NCI-H2196 (cell line): ENCODE results near the gene CLDN22.
"Not testable (repeated sequence)": the region's sequence is repeated elsewhere in the genome, so short reads cannot be mapped to it uniquely, and the experiment has no call there.

Source experiments
- DNase-seq: peaks from one replicate; lab custom pipeline; 2025; ENCODE audit not compliant: unreplicated experiment; lab: John Stamatoyannopoulos, UW

CLDN22 gene

DNA sequence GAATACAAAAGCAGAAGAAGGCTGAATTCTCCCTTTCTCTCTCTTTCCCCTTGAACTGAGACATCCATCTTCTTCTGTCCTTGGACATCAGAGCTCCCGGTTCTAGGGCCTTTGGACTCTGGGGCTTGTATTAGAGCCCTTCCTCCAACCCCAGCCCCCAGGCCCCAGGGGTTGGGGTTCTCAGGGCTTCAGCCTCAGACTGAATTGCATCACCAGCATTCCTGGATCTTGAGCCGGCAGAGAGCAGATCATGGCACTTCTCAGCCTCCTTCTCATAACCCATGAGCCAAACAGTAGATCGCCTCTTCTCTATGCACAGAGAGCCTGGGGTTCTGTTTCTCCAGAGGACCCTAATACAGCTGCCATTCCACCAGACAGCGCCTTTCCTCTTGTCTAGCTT, 27.5 kb upstream of the CLDN22 start:
- no peak for DNase-seq

- DNase-seq: no peak
These were observed 27.1 kb upstream of the CLDN22 start for GRCh38 chr4:183347146-183347545.

GRCh38 chr4:183345261-183345660, 25.2 kb upstream of the CLDN22 start:
- DNase-seq: no peak

DNA sequence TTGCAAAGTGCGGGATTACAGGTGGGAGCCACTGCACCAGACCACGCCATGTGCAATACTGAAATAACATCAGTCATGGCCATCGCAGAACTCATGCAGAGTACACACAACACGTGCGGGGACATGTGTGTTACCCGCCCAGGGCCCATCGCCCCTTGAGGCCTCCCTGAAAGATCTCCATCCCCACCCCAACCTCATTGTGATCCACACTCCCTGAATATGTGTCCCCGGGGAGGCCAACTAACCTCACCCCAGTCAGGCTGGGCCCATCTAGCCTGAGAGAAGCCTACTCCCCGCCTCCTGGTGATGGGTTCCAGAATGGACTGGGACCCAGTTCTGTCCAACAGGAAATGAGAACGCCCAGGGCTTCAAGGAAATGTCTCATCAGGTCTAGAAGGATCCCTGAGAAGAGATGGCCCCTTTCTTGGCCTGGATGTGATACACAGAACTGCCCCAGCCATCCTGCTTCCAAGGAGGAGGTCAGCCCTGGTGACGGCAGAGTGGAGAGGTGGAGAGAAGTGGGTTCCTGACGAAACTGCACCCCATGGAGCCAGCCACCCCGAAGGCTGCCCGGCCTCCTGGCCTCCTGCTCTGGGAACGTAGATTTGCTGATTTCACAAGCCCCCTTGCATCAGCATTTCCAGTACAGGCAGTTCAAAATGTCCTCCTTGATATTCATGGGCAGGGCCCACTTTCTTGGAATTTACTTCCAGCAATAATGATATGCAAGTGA, 24.6 kb upstream of the CLDN22 start:
- DNase-seq: no peak

DNA sequence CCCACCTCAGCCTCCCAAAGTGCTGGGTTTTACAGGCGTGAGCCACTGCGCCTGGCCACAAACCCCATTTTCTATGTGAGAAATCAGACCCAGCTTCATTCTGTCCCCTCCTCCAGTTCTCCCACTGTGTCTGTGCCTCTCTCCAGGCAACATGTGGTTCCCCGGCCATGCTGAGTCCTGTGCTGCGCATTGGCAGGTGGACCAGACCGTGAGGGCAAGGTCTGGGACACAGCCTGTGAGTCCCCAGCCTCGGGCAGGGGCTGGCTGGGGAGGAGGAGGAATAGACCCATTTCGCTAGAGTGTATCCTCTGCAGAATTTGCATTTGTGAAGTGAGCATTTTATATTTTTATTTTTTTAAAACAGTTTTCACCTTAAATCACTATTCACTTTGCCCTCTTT, 23.7 kb upstream of the CLDN22 start:
- no peak for DNase-seq

GRCh38 chr4:183342541-183343533, 22.8 kb upstream of the CLDN22 start:
- no peak for DNase-seq

GRCh38 chr4:183337833-183338232, 17.8 kb upstream of the CLDN22 start:
- no peak for DNase-seq

DNA sequence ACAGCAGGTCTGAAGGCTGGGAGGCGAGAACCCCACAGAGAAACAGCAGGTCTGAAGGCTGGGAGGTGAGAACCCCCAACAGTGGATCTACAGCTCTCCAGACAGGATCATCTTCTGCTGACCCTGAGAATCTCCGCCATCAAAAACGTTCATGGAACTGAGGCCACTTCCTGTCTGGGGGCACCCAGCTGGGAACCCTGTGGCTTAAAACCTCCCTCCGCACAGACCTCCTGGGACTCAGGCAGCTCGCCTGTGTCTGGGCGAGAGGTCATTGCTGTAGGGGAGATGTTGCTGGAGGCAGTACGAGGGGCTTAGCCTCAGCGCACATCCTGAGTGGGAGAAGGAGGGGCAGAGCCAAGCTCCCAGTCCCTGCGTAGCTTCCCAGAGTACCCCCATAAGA, 17.3 kb upstream of the CLDN22 start:
- no peak for DNase-seq

DNA sequence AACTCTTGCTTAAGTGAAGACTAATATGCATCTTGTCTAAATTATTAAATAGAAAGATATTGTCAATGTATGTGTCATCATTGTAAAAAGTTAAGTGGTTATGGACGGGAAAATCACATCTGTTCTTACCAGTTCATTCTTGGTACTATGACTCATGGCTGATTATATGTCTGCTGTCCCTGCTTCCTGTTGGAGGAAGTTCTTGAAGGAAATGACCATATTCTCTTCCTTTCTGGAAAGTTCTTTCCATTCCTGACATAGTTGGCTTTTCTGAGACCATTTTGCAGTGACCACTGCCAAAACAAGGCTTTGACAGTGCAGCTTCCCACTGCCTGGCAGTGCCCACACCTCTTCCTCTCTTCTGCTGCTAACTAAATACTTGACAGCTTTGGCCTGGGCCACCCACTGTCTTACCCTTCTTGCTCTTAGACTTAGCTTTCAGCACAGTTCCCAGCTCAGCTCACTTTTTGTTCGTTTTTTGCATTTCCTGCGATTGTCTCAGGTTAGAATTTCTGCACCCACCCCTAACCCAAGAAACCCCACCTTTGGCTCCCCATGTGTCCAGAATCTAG, 15.4 kb upstream of the CLDN22 start:
- no peak for DNase-seq

DNA sequence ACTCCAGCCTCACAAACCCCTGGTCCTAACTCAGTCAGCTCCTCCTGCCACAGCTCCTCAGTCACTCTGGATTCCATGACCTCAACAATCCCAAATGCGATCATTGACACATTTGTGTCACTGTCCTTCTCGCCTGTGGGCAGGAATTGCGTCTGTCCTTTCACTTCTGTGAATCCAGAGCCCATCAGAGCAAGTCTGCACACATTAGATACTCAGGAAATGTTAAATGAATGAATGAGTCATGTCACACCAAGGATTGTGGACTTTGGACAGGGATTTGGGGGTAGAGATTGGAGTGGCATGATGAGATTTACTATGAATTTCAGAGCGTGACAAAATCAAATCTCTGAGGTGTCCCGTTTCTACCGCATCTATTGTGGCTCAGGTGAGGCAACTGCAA, 13.9 kb upstream of the CLDN22 start:
- DNase-seq: no peak

- no peak for DNase-seq
These were observed 13.1 kb upstream of the CLDN22 start for GRCh38 chr4:183333202-183333601.

DNA sequence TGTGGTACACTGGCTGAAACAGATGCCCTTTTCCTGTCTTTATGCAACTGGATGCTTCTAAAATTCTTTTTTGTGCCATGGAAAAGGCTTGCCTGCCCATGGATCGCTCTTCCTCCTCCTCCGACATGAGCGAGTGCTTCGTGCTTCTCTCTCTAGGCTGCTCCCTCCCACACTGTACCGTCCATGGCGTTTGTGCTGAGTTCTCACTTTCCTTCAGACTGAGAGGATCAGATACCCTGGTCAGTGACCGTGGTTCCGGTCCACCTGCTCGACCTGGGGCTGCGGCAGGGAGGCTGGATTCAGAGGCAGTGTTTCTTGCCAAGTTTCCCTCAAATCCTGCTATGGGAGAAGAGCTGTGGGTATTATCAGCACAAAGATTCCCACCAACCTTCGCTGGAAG, 12.4 kb upstream of the CLDN22 start:
- DNase-seq: no peak

- no peak for DNase-seq
These were observed 10.8 kb upstream of the CLDN22 start for GRCh38 chr4:183330841-183331240.

DNA sequence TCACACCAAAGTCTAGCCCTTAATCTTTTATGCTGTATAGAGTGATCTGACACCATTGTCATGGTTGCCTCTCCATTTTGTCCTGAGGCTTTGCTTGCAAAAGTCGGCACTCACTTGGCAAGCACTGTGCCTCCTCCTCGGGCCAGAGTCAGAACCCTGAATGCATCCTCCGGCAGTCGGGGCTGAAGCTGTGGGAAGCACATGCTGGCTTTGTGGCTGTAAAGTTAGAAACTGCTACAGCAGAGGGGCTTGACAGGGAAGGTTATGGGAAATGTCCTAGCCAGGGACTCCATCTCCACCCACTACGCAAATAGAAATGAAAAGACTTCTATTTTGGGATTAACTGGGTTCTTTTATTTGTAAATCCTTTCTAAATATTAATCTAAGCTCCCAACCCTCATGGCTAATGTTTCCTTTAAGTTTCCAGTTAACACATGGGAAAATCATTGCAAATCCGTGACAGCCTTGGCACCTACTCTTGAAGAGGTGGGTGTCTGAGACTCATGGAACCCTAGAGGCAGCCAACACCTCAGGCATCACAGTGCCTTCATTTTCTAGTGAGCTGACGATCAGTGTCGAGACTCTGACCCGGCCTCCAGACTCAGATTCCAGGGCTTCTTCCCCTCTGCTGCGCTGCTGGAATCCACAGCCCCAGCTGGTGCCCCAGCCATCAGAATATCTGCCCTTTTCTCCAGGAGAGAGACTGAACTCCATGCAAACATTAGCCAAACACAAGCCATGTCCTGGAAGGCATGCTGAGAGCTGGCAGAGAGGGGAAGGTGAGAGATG, 10.1 kb upstream of the CLDN22 start:
- DNase-seq: no peak

GRCh38 chr4:183329244-183329643, 9.2 kb upstream of the CLDN22 start:
- DNase-seq: no peak

GRCh38 chr4:183328832-183329231, 8.8 kb upstream of the CLDN22 start:
- no peak for DNase-seq

- DNase-seq: no peak
These were observed 7.8 kb upstream of the CLDN22 start for GRCh38 chr4:183327827-183328226.

DNA sequence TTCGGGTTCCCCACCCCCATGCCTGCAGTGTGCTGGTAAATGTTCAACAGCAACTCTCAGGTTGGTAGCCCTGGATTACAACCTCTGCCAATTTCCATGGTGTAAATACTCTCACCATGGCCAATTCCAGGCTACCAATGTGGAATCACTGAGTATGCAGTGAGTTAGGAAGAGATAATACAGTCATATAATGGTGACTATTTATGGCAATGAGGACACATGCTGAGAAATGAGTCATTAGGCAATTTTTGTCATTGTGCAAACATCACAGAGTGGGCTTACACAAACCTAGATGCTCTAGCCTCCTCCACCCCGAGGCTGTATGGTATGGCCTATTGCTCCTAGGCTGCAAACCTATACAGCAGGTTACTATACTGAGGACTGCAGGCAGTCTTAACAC, 6.8 kb upstream of the CLDN22 start:
- DNase-seq: no peak

GRCh38 chr4:183326387-183326786, 6.3 kb upstream of the CLDN22 start:
- not testable (repeated sequence) for DNase-seq

DNA sequence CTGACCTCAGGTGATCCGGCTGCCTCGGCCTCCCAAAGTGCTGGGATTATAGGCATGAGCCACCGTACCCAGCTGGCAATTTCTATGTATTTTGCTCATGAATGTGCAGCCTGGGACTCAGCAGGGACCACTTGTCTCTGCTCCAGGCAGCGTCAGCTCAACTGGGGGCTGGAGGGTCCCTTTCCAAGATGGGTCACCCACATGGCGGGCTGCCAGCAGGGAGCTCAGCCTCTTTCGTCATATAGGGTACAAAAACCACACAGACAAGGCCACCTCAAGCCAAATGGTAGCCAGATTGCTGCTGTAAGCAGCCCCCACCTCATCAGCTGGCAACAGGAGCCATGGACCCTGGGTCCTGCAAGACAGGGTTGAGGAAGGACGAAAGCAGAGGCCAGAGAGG, 4.5 kb upstream of the CLDN22 start:
- DNase-seq: no peak

DNA sequence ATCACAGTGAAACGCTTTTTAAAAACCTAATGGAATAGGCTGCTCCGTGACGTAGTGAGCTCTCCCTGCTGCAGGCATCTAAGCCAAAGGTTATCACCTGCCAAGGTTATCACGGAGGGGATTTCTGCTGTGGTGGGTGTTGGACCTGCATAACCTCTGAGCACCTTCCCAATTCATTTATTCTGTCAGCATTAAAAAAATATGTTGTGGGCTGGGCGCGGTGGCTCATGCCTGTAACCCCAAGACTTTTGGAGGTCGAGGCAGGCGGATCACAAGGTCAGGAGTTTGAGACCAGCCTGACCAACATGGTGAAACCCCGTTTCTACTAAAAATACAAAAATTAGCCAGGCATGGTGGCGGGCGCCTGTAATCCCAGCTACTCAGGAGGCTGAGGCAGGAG, 4.0 kb upstream of the CLDN22 start:
- not testable (repeated sequence) for DNase-seq
